Coronary artery (tissue), 2 donors: ENCODE measurements around the gene KIF2C.
"Not testable (repeated sequence)": the region's sequence is repeated elsewhere in the genome, so short reads cannot be mapped to it uniquely, and the experiment has no call there.

Experiments used
- DNase-seq: peaks from one replicate; pipeline ENCODE4 v3.0.0-alpha.2; 2017; ENCODE audit warnings: low spot score
- H3K27ac ChIP-seq, 2 donors: fragments of 200-600 bp; sonication (generic); one replicate each; pipeline ENCODE4 v1.5.1; 2016 to 2019
- H3K4me3 ChIP-seq: fragments of 200-600 bp; sonication (generic); 2 replicates; pipeline ENCODE4 v1.5.1; 2016; ENCODE audit warnings: mild to moderate bottlenecking, moderate library complexity
- CTCF ChIP-seq: fragments of 200-600 bp; sonication (generic); IDR thresholded peaks from one replicate; pipeline ENCODE4 v1.5.1; 2019; ENCODE audit warnings: antibody characterized with exemption

The KIF2C gene

GRCh38 chr1:44808063-44808937 lies 68.7 kb downstream of the KIF2C start, which contains the start of gene BTBD19:
TSS of gene BTBD19 (plus strand) at chr1:44808523. CDS start at chr1:44808821, 298 bp downstream.
- H3K4me3 ChIP-seq: peak within 1 kb of the TSS; percentile 64
- peak; percentile 94 for DNase-seq
- peak within 1 kb of the TSS; percentile 100 for H3K27ac ChIP-seq
- TF ChIP-seq CTCF: no peak

- Histone ChIP-seq H3K27ac (peak overlapping the region; percentile 100), H3K4me3 (peak overlapping the region; percentile 64)
- TF ChIP-seq CTCF: no peak
- DNase-seq: peak; percentile 87
Observed at GRCh38 chr1:44808938-44809917, 69.6 kb downstream of the KIF2C start.

- TF ChIP-seq CTCF: no peak
- Histone ChIP-seq H3K4me3 (peak overlapping the region; percentile 64), H3K27ac (peak overlapping the region; percentile 100)
- peak; percentile 85 for DNase-seq
Observed at GRCh38 chr1:44810101-44810761, 70.6 kb downstream of the KIF2C start.

- Histone ChIP-seq H3K4me3 (peak overlapping the region; percentile 64), H3K27ac (peak overlapping the region; percentile 100)
- DNase-seq: not testable (repeated sequence)
Observed at GRCh38 chr1:44810762-44811105, 71.1 kb downstream of the KIF2C start.

GRCh38 chr1:44811234-44811633 lies 71.6 kb downstream of the KIF2C start:
- no peak overlapping the region for H3K4me3 ChIP-seq
- DNase-seq: peak; percentile 11
- H3K27ac ChIP-seq: peak overlapping the region; percentile 100
- no peak for TF ChIP-seq CTCF

GRCh38 chr1:44812822-44813543 lies 73.3 kb downstream of the KIF2C start:
- DNase-seq: peak; percentile 76
- no peak for TF ChIP-seq CTCF
- peak overlapping the region; percentile 72 for H3K4me3 ChIP-seq

GRCh38 chr1:44815926-44816325 lies 76.3 kb downstream of the KIF2C start:
- H3K4me3 ChIP-seq, H3K27ac ChIP-seq, DNase-seq: not testable (repeated sequence)

More at GRCh38 chr1:44812822-44813543, 73.3 kb downstream of the KIF2C start:
- H3K27ac ChIP-seq: peak overlapping the region; percentile 81 to 100
